Measurements from ENCODE around the gene USP44. TPM values are rescaled to one million over a fixed set of nuclear protein-coding genes. Genes with fewer than 3 reads are reported as not detected.

USP44 gene
- total RNA-seq, 4 donors from 2014 or later: 0.41 to 1.9 TPM; not detected in 2

DNA sequence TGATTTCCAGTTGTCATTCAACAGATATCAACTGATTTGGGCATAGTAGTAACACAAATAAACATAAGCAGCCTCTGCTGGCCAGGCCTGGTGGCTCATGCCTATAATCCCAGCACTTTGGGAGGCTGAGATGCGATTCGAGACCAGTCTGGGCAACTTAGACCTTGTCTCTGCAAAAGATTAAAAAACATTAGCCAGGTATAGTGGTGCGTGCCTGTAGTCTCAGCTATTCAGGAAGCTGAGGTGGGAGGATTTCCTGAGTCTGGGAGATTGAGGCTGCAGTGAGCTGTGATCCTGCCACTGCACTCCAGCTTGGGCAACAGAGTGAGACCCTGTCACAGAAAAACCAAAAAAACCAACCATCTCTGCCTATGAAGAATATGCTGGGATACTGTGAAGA is 70.2 kb downstream of the USP44 start:
- intact Hi-C loops (cut with DNase I; ENCODE audit: low total_unique reads) (no loop called here), in situ Hi-C loops (cut with MboI; ENCODE audit: low pct_ligation_motif_present in 1 of 4, low pct_unique_long_range_greater_than_20kb in 1 of 4, low sequenced_read_pairs in 3 of 4) (no loop called here)
- WGBS, 2 donors (ENCODE audit: low coverage in 1 of 2): 80% methylated on average over 3 of the region's 3 CpGs; no CpG with 5 or more reads in 1 of the 2 donors
- Histone ChIP-seq H3K9me3 (no peaks in the 10 kb centered on the region), H3K36me3 (peaks cover 0 to 21% (median 0%) of the 10 kb centered on the region in 4 donors), H3K27me3 (no peaks in the 10 kb centered on the region), H3K4me1 (peaks cover 3 to 15% (median 11%) of the 10 kb centered on the region in 4 donors), H3K4me3 (no peak overlapping the region), H3K27ac (no peak overlapping the region)
- no peak for DNase-seq
- no peak for TF ChIP-seq EP300 (IDR thresholded peaks at IDR 0.05; ENCODE audit: low read depth)
- no peak for TF ChIP-seq POLR2A (IDR thresholded peaks at IDR 0.05)
- TF ChIP-seq, protein P1, sequence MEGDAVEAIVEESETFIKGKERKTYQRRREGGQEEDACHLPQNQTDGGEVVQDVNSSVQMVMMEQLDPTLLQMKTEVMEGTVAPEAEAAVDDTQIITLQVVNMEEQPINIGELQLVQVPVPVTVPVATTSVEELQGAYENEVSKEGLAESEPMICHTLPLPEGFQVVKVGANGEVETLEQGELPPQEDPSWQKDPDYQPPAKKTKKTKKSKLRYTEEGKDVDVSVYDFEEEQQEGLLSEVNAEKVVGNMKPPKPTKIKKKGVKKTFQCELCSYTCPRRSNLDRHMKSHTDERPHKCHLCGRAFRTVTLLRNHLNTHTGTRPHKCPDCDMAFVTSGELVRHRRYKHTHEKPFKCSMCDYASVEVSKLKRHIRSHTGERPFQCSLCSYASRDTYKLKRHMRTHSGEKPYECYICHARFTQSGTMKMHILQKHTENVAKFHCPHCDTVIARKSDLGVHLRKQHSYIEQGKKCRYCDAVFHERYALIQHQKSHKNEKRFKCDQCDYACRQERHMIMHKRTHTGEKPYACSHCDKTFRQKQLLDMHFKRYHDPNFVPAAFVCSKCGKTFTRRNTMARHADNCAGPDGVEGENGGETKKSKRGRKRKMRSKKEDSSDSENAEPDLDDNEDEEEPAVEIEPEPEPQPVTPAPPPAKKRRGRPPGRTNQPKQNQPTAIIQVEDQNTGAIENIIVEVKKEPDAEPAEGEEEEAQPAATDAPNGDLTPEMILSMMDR (IDR thresholded peaks at IDR 0.05): no peak
- TF ChIP-seq POLR2AphosphoS5 (IDR thresholded peaks at IDR 0.05): no peak

DNA sequence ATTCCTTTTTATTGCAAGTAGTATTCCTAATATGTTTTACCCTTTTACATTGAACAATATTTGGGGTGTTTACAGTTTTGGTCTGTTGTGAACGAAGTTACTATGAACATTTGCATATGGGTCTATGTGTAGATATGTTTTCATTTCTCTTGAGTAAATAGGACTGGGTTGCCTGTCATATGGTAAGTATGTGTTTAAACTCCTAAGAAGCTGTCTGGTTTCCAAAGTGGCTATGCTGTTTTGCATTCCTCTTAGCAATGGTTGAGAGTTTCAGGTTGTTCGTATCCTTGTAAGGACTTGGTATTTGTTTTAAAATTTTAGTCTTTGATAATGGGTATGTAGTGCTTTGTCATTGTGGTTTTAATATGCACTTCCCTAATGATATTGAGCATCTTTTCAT is 71.0 kb downstream of the USP44 start:
- Histone ChIP-seq H3K4me3 (no peak overlapping the region), H3K27ac (no peak overlapping the region), H3K4me1 (peaks cover 11 to 24% (median 15%) of the 10 kb centered on the region in 4 donors), H3K27me3 (no peaks in the 10 kb centered on the region), H3K9me3 (no peaks in the 10 kb centered on the region), H3K36me3 (peaks cover 0 to 21% (median 0%) of the 10 kb centered on the region in 4 donors)
- intact Hi-C loops (cut with DNase I; ENCODE audit: low total_unique reads): no loop called here
- TF ChIP-seq, protein P1 (IDR thresholded peaks at IDR 0.05): no peak
- TF ChIP-seq POLR2AphosphoS5 (IDR thresholded peaks at IDR 0.05): no peak
- TF ChIP-seq EP300 (IDR thresholded peaks at IDR 0.05; ENCODE audit: low read depth): no peak
- TF ChIP-seq POLR2A (IDR thresholded peaks at IDR 0.05): no peak
- 63 to 69% methylated on average over 2 of the region's 2 CpGs for WGBS, 2 donors (ENCODE audit: low coverage in 1 of 2)
- no peak for DNase-seq
- in situ Hi-C loops (cut with MboI; ENCODE audit: low pct_ligation_motif_present in 1 of 4, low pct_unique_long_range_greater_than_20kb in 1 of 4, low sequenced_read_pairs in 3 of 4): no loop called here

DNA sequence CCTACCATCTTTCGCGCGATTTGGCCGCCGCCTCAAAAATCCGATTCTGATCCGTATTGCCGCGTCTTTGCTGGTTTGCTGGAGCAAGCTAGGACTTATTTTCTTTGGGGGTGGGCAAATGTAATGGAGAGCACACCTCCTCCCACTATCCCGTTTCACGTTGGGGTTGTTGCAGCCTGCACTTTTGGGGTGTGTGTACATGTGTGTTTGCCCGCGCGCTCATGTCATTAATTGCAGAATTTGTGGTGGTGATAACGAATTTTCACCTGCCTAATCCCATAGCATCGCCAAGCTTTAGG is 76.7 kb downstream of the USP44 start:
- intact Hi-C loops (cut with DNase I; ENCODE audit: low total_unique reads): loop anchor here (5.0 kb wide), 1 partner anchor 77 kb away; no protein-coding TSS in a partner anchor
- peak overlapping the region; percentile 61 to 99 (median 91) for H3K4me3 ChIP-seq
- in situ Hi-C loops (cut with MboI; ENCODE audit: low pct_ligation_motif_present in 1 of 4, low pct_unique_long_range_greater_than_20kb in 1 of 4, low sequenced_read_pairs in 3 of 4): no loop called here
- no peaks in the 10 kb centered on the region for H3K27me3 ChIP-seq
- H3K9me3 ChIP-seq: no peaks in the 10 kb centered on the region
- TF ChIP-seq EP300 (IDR thresholded peaks at IDR 0.05; ENCODE audit: low read depth) (no peak), POLR2AphosphoS5 (IDR thresholded peaks at IDR 0.05) (no peak), POLR2A (IDR thresholded peaks at IDR 0.05) (no peak)
- TF ChIP-seq, protein P1 (IDR thresholded peaks at IDR 0.05): no peak
- peak overlapping the region; percentile 89 to 98 (median 92) for H3K27ac ChIP-seq
- DNase-seq: no peak
- peaks cover 9 to 26% (median 12%) of the 10 kb centered on the region in 4 donors for H3K4me1 ChIP-seq
- 3% methylated on average over 12 of the region's 16 CpGs; no CpG with 5 or more reads in 1 of the 2 donors for WGBS, 2 donors (ENCODE audit: low coverage in 1 of 2)
- H3K36me3 ChIP-seq: peaks cover 0 to 21% (median 0%) of the 10 kb centered on the region in 4 donors

DNA sequence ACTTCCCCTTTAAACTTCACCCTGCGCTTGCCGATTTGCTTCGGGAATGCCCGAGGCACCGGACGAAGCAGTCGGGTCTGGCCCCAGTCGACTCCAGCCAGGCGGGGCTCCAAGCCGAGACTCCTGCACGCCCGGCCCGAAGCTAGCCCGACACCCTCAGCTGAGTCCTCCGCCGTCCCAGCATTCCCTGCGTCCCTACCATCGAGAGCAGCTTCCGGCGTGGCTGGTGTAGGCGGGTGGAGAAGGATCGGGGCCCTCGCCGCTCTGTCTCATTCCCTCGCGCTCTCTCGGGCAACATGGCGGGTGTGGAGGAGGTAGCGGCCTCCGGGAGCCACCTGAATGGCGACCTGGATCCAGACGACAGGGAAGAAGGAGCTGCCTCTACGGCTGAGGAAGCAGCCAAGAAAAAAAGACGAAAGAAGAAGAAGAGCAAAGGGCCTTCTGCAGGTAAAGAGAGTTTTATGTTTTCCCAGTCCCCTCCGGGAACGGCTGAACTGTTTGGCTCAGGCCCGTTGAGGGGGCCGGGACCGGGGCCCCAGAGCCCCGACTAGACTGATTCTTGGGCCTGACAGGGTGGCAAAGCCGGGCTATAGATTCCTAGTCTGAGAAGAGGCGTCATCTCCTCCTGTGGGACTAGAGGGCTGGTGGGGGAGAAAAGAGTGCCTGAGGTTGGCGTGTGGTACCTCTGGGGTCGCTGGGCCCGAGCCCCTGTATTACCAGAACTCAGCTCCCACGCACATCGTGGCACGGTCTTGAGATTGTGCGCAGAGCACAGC is 77.2 kb downstream of the USP44 start, which contains the start of gene METAP2:
Gene METAP2, plus strand, starts transcription at position 269 of the 776 bp plus-strand sequence. Its CDS starts 28 bp downstream, at position 297.
- H3K27ac ChIP-seq: peak within 1 kb of the TSS; percentile 89 to 98 (median 92)
- TF ChIP-seq, protein P1 (IDR thresholded peaks at IDR 0.05): no peak
- TF ChIP-seq POLR2A (IDR thresholded peaks at IDR 0.05) (peak; percentile 96), POLR2AphosphoS5 (IDR thresholded peaks at IDR 0.05) (peak; percentile 94 to 96 (median 95))
- WGBS, 2 donors (ENCODE audit: low coverage in 1 of 2): 0% methylated on average over 23 of the region's 49 CpGs; no CpG with 5 or more reads in 1 of the 2 donors
- in situ Hi-C loops (cut with MboI; ENCODE audit: low pct_ligation_motif_present in 1 of 4, low pct_unique_long_range_greater_than_20kb in 1 of 4, low sequenced_read_pairs in 3 of 4): no loop called here
- intact Hi-C loops (cut with DNase I; ENCODE audit: low total_unique reads): loop anchor here (5.0 kb wide), 1 partner anchor 77 kb away; no protein-coding TSS in a partner anchor
- peak within 1 kb of the TSS; percentile 61 to 99 (median 91) for H3K4me3 ChIP-seq
- H3K9me3 ChIP-seq: no peaks in the 10 kb centered on the region
- H3K27me3 ChIP-seq: no peaks in the 10 kb centered on the region
- DNase-seq: peak; percentile 96
- peaks cover 0 to 18% (median 0%) of the 10 kb centered on the region in 4 donors for H3K36me3 ChIP-seq
- peaks cover 9 to 26% (median 12%) of the 10 kb centered on the region in 4 donors for H3K4me1 ChIP-seq

Data from transverse colon (tissue), 4 donors.